NCI-H1694 (cell line): ENCODE measurements around the gene ADAD1.
"Not testable (repeated sequence)": the region's sequence is repeated elsewhere in the genome, so short reads cannot be mapped to it uniquely, and the experiment has no call there.

Source experiments
- DNase-seq: peaks from one replicate; lab custom pipeline; 2025; lab: John Stamatoyannopoulos, UW

Gene ADAD1

GRCh38 chr4:122378711-122379110, at the start of gene ADAD1:
TSS of gene ADAD1 (plus strand) at chr4:122379011. CDS start at chr4:122380070, 1,059 bp downstream.
- no peak for DNase-seq

GRCh38 chr4:122329876-122330565, 48.8 kb upstream of the ADAD1 start:
- DNase-seq, result no peak

GRCh38 chr4:122331195-122331594, 47.6 kb upstream of the ADAD1 start:
- no peak for DNase-seq

- DNase-seq, result no peak
Observed at GRCh38 chr4:122334828-122335227, 44.0 kb upstream of the ADAD1 start.

GRCh38 chr4:122341886-122342285, 36.9 kb upstream of the ADAD1 start:
- DNase-seq, result no peak

- no peak for DNase-seq
Observed at GRCh38 chr4:122346036-122346435, 32.8 kb upstream of the ADAD1 start.

- DNase-seq, result no peak
Observed at GRCh38 chr4:122346503-122346902, 32.3 kb upstream of the ADAD1 start.

GRCh38 chr4:122356317-122356808, 22.4 kb upstream of the ADAD1 start:
- DNase-seq, result no peak

- DNase-seq, result no peak
Observed at GRCh38 chr4:122360754-122361153, 18.1 kb upstream of the ADAD1 start.

- no peak for DNase-seq
Observed at GRCh38 chr4:122364700-122365404, 14.0 kb upstream of the ADAD1 start.

- DNase-seq, result not testable (repeated sequence)
Observed at GRCh38 chr4:122368786-122369185, 10.0 kb upstream of the ADAD1 start.

GRCh38 chr4:122377352-122377751, 1.5 kb upstream of the ADAD1 start:
- DNase-seq, result no peak

- DNase-seq, result no peak
Observed at GRCh38 chr4:122379239-122379638, 428 bp downstream of the ADAD1 start.

- no peak for DNase-seq
Observed at GRCh38 chr4:122383341-122383740, 4.5 kb downstream of the ADAD1 start.

- no peak for DNase-seq
Observed at GRCh38 chr4:122384245-122384644, 5.4 kb downstream of the ADAD1 start.

GRCh38 chr4:122393276-122393675, 14.5 kb downstream of the ADAD1 start:
- no peak for DNase-seq

GRCh38 chr4:122403861-122404260, 25.1 kb downstream of the ADAD1 start:
- no peak for DNase-seq

- DNase-seq, result no peak
Observed at GRCh38 chr4:122412547-122412946, 33.7 kb downstream of the ADAD1 start.

- no peak for DNase-seq
Observed at GRCh38 chr4:122423246-122423645, 44.4 kb downstream of the ADAD1 start.

GRCh38 chr4:122431351-122431750, 52.5 kb downstream of the ADAD1 start:
- DNase-seq, result no peak

GRCh38 chr4:122434285-122434684, 55.5 kb downstream of the ADAD1 start:
- DNase-seq, result no peak

- no peak for DNase-seq
Observed at GRCh38 chr4:122450847-122451246, 72.0 kb downstream of the ADAD1 start.

GRCh38 chr4:122453384-122453995, 74.7 kb downstream of the ADAD1 start:
- no peak for DNase-seq
